A673 (cell line): ENCODE measurements around the gene KCNC3. TPM values are rescaled to one million over a fixed set of nuclear protein-coding genes. Genes with fewer than 3 reads are reported as not detected.

Experiments used
- BruUV-seq: library from RNA; stranded (reverse); fragments of 400-500 nt; replicated peaks from 2 replicates; lab custom pipeline; 2021; lab: Mats Ljungman, UMichigan
- CTCF ChIA-PET: fragments of 300-600 bp; sonication (Branson Sonifier 250); formaldehyde crosslinking; loops from one replicate; lab custom pipeline; 2022; ENCODE audit warnings: antibody characterized with exemption; lab: Charles Lee
- POLR2A ChIA-PET: fragments of 300-600 bp; sonication (Branson Sonifier 250); formaldehyde crosslinking; loops from one replicate; lab custom pipeline; 2022; ENCODE audit warnings: antibody characterized with exemption; ENCODE audit not compliant: low non-redundant PET; lab: Charles Lee
- DNase-seq: peaks from one replicate; pipeline ENCODE4 v3.0.0-alpha.2; 2015; ENCODE audit warnings: low spot score
- H3K27ac ChIP-seq: fragments of 200-600 bp; sonication (generic); 2 replicates; pipeline ENCODE4 v1.5.1; 2016; ENCODE audit warnings: mixed run types, low read depth, mild to moderate bottlenecking, mixed read lengths, antibody characterized with exemption, low read length; ENCODE audit not compliant: poor library complexity, severe bottlenecking
- H3K27me3 ChIP-seq: fragments of 200-600 bp; sonication (generic); replicated peaks from 2 replicates; pipeline ENCODE4 v1.6.1; 2017; ENCODE audit warnings: mixed run types, low read depth, mild to moderate bottlenecking, mixed read lengths, antibody characterized with exemption, low read length; ENCODE audit not compliant: insufficient read depth, poor library complexity
- H3K36me3 ChIP-seq: fragments of 200-600 bp; sonication (generic); 2 replicates; pipeline ENCODE4 v1.6.1; 2016; ENCODE audit warnings: mixed run types, mild to moderate bottlenecking, mixed read lengths, antibody characterized with exemption, low read length; ENCODE audit not compliant: insufficient read depth, poor library complexity, severe bottlenecking
- H3K4me1 ChIP-seq: fragments of 200-600 bp; sonication (generic); 2 replicates; pipeline ENCODE4 v1.6.1; 2017; ENCODE audit warnings: mixed run types, mild to moderate bottlenecking, mixed read lengths, antibody characterized with exemption, low read length; ENCODE audit not compliant: insufficient read depth, poor library complexity, severe bottlenecking
- H3K4me3 ChIP-seq: fragments of 200-600 bp; sonication (generic); 2 replicates; pipeline ENCODE4 v1.5.1; 2016; ENCODE audit warnings: low read depth, mixed run types, mild to moderate bottlenecking, mixed read lengths, low read length; ENCODE audit not compliant: poor library complexity, severe bottlenecking
- H3K9me3 ChIP-seq: fragments of 200-600 bp; sonication (generic); 2 replicates; pipeline ENCODE4 v1.6.1; 2016; ENCODE audit warnings: mixed run types, low read depth, mild to moderate bottlenecking, mixed read lengths, antibody characterized with exemption, low read length; ENCODE audit not compliant: poor library complexity, severe bottlenecking
- CTCF ChIP-seq: fragments of 300-800, 200-600 bp; sonication (generic); conservative IDR thresholded peaks from 2 replicates; pipeline ENCODE4 v1.5.1; 2017; ENCODE audit warnings: low read depth, mild to moderate bottlenecking, antibody characterized with exemption, low read length, moderate library complexity, mixed read lengths
- EZH2 ChIP-seq: fragments of 200-600 bp; sonication (generic); IDR thresholded peaks from 2 replicates; pipeline ENCODE4 v1.6.1; 2017; ENCODE audit warnings: borderline replicate concordance, low read depth, mild to moderate bottlenecking, mixed read lengths, antibody characterized with exemption, low read length; ENCODE audit not compliant: poor library complexity, severe bottlenecking
- intact Hi-C: fragments of 100-400 bp; cut with micrococcal nuclease; formaldehyde crosslinking; loops from one replicate; pipeline ENCODE4 v1.10.0; 2022; ENCODE audit not compliant: unreplicated experiment
- total RNA-seq: library from RNA; stranded (reverse); gene quantifications from 2 replicates; pipeline ENCODE4 v1.2.3, GENCODE V29; 2021

Gene KCNC3
- total RNA-seq, 1 experiment from 2014 or later, result 6.4 TPM

- H3K27me3 ChIP-seq, result peaks cover 8% of the 10 kb centered on the region
- intact Hi-C loops, result no loop called here
- BruUV-seq, result no TSS peak
- TF ChIP-seq EZH2 (no peak), CTCF (no peak)
- no peak overlapping the region for H3K27ac ChIP-seq
- no peak for DNase-seq
- ChIA-PET CTCF (no interaction called here), POLR2A (no interaction called here)
- no peaks in the 10 kb centered on the region for H3K36me3 ChIP-seq
- no peak overlapping the region for H3K4me3 ChIP-seq
- peaks cover 9% of the 10 kb centered on the region for H3K9me3 ChIP-seq
- no peaks in the 10 kb centered on the region for H3K4me1 ChIP-seq
Observed at GRCh38 chr19:50287331-50287730, 41.8 kb downstream of the KCNC3 start.

GRCh38 chr19:50286443-50286842 is 42.7 kb downstream of the KCNC3 start:
- ChIA-PET POLR2A (no interaction called here), CTCF (no interaction called here)
- Histone ChIP-seq H3K4me3 (no peak overlapping the region), H3K9me3 (peaks cover 9% of the 10 kb centered on the region), H3K36me3 (no peaks in the 10 kb centered on the region), H3K4me1 (no peaks in the 10 kb centered on the region), H3K27me3 (peaks cover 8% of the 10 kb centered on the region), H3K27ac (no peak overlapping the region)
- no peak for DNase-seq
- intact Hi-C loops, result no loop called here
- no peak for TF ChIP-seq CTCF
- TF ChIP-seq EZH2, result no peak
- BruUV-seq, result no TSS peak

GRCh38 chr19:50285833-50286232 is 43.3 kb downstream of the KCNC3 start:
- intact Hi-C loops, result no loop called here
- H3K4me3 ChIP-seq, result no peak overlapping the region
- BruUV-seq, result no TSS peak
- H3K9me3 ChIP-seq, result peaks cover 9% of the 10 kb centered on the region
- DNase-seq, result no peak
- peaks cover 6% of the 10 kb centered on the region for H3K27me3 ChIP-seq
- H3K4me1 ChIP-seq, result no peaks in the 10 kb centered on the region
- ChIA-PET POLR2A (no interaction called here), CTCF (no interaction called here)
- H3K27ac ChIP-seq, result no peak overlapping the region
- no peak for TF ChIP-seq EZH2
- TF ChIP-seq CTCF, result no peak
- no peaks in the 10 kb centered on the region for H3K36me3 ChIP-seq
